Eye (tissue), 1 donor: ENCODE measurements around the gene DIS3L2.
A peak's percentile ranks its signal among the peaks of the same experiment; 100 is the strongest.
"Not testable (repeated sequence)": the region's sequence is repeated elsewhere in the genome, so short reads cannot be mapped to it uniquely, and the experiment has no call there.

ENCODE experiments used
- DNase-seq: peaks from one replicate; pipeline ENCODE4 v3.0.0-alpha.2; 2015

Gene DIS3L2

DNA sequence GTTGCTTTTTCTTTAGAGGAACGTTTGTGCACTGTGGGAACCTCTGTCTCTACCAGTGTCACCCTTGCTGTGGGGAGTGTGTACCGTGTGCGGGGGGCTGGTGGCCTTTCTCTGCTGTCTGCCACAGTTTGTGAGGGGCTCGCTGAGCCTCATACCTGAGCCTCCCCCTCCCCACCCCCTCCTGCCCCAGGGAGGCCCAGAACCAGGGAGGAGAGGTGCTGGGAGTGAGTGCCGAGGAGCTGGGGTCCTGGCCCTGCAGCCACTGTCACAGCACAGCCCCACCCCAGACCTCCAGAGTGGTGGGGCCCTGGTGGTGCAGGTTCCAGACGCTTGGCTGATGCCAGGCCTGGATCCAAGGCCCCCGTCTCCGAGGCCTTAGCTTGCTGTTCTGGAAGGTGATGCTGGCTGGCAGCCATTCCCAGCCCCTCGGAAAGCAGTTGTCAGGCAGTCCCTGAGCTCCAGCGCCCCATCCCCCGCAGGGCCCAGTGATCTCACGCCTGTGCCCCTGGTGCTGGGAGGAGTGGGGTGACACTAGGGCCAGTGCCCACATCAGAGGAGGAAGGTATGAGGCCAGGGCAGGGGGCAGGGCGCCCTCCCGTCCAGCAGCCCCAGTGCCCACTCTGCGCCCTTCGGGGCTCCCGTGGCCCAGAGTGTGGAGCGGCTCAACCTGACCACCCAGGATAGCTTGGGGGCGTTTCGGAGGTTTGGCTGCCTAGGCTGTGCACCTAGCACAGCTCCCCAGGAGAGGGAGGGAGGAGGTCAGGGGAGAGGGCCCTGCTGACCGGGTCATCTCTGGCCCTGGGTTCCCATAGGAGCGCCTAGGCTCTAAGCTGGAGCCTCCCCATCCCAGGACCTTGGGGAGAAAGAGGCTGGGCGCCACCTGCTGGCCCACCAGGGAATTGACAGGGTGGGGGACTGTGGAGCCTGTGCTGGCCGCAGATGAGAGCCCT, 364.1 kb downstream of the DIS3L2 start:
- peak; percentile 77 for DNase-seq

DNA sequence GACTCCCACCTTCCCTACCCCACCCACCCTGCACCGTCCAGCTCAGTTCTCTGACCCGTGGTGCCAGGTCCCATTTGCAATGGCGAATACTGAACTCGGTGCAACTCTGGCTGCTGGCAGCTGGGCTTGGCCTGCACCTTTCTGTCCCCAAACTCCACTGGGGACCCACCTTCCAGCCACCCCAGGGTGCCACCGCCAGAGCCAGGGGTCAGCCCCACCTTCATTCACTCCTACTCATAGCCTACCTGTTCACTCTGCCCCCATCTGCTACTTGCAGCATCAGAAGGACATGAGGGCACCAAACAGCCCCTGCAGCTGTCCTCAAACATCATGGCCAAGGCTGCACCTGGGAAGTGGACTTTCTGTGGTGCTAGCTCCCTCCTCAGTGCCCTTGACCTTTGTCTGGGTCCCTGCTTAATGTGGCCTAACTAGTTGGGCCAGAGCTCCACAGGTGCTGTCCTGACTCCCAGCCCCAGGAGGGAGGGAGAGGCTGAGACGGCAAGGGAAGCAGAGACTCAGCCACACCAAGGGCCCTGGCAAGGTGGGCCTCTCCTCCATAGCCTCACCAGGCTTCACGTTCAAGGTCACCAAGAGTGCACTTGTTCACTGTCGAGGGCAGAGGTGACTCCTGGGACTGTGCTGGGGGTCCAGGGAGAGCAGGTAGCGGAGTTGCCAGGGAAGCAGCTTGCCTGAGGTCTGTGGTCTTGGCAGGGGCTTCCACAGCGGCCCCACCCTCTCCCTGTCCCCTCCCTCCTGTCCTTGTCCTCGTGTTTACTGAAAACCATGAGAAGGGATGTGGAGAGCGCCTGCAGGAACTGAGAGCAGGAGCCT, 365.0 kb downstream of the DIS3L2 start:
- not testable (repeated sequence) for DNase-seq

DNA sequence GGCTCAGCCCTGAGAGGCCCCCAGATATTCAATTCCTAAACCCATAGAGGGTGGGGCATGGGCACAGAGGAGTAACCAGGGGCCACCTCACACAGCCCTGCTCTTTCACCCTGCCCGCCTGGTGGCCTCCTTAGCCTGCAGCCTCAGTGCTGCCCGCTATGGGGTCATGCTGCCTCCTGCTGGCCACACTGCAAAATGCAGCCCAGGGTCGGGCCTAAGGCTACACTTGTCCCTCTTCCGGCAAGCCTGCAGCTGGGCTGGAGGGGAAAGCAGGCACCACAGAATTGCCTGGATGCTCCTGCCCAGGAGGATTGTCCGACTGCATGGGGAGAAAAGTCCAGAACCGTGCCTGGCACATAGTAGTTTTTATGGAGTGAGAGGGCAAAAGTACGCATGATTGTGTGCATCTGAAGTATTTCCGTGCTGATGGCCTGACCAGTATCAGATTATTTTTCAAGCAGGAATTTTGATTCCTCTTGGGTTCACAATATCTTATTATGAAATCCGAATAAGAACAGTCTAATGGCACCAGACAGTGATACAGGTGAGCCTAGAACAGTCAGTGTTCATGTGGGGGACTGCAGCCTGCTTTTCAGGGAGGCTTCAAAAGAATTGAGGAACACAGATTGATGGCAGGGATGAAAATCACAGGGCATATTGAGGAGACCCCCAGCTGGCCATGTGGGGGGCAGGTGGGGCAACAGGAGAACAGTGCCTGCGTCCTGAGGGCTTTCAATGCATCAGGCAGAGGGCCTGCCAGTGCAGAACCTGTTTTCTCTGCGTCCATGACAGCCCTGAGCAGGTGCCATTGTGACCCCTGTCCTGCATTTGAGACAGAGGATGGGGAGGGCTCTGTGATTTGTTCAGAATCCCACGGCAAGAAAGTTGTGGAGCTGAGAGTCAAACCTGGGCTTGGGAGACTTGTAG, 365.9 kb downstream of the DIS3L2 start:
- DNase-seq: peak; percentile 87

DNA sequence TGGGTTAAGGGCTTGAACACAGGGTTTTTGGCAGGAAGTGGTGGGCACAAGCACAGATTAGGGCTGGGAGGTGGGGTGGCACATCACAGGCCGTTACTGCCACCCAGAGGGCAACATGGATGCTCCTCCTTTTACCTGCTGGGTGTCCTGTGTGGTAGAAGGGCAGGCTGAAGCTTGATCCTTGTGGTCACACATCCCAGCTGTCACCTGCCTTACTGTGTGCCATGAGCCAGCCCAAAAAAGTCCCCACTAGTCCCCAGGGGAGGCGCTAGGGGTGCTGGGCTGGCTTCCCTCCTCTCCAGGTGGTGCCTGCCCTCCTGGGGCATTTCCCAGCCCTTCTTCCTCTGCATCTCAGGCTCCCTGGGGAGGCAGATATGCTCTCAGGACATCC, 366.5 kb downstream of the DIS3L2 start:
- DNase-seq: no peak

DNA sequence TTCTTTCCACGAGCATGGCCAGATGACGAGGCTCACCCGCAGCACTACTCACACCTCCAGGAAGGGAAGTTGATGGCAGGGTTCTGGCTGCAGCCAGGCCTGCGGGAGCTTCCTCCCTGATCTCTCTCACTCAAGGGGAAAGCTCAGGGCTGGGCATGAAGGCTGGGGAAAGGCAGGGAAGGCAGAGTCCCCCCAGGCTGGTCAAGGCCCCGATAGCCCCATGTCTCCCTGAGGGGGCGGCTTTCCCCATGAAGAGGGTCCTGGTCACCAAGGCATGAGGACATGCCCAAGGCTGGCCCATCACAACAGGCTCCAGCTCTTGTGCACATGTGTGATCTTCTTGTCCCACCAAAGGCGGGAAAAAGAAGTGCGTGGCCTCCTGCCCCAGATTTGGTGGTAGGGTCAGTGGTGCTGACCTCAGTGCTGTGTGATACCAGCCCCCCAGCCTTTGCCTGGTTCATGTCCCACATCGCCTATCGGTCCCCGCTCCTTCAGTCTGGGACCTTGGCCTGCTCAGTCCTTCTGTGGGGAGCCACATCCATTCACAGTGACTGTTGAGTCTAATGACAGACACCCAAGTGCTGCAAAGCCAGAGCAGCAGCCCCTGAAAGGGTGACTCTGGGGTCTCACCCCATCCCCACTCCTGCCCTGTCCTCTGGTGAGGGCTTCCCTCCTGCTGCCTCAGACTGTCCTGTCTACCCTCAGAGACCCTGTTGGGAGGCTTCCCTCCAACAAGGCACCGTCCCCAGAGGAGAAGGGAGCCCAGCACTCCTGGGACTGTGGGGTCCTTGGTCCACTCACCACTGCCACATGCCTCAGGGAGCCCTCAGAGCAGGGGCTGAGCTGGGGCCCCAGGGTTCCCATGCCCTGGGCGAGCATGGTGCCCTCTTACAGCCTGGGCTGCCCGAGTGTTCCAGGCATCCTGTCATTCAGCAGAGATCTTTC, 367.3 kb downstream of the DIS3L2 start:
- no peak for DNase-seq

DNA sequence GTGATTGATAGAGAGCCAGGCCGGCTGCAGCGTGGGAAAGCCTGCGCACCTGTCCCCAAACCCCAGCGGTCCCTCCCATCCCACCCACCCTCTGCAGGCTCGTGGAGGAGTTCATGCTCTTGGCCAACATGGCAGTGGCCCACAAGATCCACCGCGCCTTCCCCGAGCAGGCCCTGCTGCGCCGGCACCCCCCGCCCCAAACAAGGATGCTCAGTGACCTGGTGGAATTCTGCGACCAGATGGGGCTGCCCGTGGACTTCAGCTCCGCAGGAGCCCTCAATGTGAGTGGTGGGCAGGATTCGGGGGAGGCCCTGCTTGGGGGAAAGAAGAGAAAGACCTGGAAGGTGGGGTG, 368.2 kb downstream of the DIS3L2 start:
- no peak for DNase-seq

DNA sequence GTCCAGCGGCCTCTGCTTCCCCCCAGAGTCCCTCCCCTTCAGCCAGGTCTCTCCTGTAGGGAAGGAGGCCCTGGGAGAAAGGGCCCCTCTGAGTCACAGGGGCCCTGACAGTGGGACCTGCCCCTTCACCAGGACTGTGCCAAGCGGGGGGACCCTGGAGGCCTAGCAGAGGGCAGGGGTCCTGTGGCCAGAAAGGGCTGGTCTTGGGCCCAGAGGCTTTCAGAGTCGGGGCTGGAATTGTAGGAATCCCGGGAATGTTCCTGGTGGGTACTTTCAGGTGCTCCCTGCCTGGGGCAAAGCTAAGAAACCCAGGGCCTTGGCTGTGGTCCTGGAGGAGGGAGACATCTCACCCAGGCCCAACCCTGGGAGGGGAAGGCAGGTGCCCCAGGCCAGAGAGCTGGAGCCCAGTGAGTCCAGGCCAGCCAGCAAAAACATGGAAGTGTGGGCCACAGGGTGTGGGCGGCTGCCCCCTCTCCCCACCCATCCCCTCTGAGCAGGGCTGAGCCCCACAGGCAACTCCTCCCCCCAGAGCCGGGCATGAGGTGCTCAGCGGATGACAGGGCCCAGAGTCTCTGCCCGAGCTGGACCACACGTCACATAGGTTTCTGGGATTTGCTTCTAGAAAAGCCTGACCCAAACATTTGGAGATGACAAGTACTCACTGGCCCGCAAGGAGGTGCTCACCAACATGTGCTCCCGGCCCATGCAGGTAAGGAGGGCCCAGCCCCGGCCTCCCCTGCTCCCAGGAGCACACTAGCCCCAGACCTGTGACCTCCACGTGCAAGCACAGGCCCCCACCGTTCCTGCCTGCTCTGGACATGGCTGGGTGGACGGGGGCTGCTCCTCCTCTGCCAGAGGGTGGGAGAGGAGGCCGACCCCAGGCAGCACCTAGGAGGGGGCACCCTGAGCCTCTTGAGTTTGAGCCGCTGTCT, 368.8 kb downstream of the DIS3L2 start:
- DNase-seq: no peak

DNA sequence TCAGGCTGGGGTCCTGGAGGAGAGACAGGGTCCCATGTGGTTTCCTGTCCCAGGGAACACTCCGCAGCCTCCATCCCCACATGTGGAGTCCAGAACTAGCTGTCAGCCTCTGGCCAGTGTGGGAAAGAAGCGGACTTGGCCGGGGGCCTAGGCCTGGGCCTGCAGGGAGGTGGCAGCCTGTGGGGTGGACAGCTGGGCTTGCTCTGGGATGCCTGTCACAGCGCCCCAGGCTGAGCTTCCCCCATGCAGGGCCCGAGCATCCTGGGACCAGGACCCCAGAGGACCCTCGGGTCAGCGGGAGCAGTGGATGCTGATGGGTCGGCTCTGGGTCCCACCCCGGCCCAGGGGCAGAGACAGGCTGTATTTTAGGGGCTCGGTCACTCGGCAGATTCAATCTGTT, 369.5 kb downstream of the DIS3L2 start:
- not testable (repeated sequence) for DNase-seq

DNA sequence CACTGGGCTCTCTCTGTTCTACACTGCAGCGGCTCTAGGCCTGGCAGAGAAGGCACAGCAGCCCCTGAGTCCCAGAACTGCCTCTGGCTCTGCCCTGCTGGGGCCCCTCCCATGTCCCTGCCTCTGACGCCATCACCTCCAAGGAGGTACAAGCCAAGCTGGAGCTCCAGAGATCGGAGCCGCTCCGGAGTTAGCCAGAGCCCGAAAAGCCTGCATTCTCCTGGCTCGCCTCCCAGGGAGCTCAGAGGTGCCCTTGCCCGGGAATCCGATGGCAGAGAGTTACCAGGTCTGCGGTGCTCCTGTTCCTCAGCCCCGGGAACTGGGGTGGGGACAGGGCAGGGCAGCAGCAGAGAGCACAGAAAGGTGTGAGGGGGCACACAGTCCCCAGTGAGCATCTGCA, 370.1 kb downstream of the DIS3L2 start:
- DNase-seq: not testable (repeated sequence)

DNA sequence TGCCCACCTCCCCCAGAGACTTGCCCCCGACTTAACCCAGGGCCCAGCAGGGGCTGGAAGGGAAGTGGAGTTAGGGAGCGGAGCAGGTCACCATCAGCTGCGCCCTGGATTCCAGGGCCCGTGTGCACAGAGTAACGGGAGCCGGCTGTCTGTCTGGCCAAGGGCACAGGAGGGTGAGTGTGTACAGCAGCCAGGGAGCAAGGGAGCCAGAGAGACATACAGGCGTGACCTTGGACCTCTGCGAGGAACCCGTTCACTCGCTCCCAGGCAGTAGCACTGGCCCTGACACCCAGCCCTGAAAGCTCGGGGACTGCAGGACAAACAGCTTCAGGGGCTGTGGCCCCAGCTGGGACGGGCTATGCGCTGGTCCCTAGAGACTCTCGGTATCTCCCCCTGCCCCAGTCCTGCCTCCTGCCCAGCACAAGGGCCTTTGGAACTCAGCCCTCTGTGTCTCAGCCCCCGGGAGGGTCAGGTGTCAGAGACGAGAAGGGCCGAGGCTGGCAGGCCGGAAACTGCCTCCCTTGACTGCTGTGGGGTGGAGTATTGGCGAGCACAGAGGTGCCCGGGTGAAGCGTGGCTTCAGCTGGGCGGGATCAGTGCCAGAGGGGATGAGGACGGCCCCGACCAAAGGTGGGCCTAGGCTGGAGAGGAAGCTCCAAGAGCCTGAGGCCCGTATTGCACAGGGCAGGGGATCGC, 370.9 kb downstream of the DIS3L2 start:
- DNase-seq: not testable (repeated sequence)

DNA sequence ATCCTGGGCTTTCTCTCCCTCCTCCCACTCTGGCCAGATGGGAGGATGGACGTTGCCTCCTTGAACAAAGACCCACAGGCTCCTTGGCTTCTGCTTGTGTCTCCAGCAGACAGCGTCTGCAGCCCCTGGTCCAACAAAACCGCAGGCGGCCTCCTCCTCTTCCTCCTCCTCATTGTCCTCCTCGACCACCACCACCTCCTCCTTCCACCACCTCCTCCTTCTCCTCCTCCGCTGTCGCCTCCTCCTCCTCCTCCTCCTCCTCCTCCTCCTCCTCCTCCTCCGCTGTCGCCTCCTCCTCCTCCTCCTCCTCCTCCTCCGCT, 371.4 kb downstream of the DIS3L2 start:
- DNase-seq: no peak

DNA sequence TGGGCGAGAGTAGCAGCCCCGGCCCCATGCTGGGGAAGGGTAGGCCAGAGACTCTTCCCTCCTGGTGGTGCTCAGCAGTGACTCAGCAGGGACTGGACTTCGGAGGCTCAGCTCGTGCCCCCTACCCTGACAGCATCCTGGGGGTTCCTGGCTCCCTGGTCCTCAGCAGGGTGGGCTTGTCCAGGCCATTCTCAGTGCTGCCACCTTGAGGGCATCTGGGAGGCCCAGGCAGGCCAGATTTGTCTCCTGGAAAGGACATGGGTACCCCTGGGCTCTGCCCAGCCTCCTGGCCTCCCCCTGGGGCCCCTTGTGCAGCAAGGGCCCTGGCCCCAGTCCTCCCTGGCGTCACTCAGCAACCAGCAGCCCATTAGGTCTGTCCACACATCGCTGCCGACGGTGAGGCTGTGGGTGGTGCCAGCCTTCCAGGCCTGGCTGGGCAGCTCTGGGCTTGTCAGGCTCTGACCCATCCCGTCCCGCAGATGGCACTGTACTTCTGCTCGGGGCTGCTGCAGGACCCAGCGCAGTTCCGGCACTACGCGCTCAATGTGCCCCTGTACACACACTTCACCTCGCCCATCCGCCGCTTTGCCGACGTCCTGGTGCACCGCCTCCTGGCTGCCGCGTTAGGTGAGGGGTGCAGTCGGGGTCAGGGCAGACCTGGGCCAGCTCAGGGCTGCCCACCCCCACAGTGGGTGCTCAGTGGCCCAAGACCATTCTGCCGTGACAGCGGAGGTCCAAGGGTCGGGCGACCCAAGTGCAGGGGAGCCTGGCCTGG, 372.0 kb downstream of the DIS3L2 start:
- DNase-seq: peak; percentile 48

DNA sequence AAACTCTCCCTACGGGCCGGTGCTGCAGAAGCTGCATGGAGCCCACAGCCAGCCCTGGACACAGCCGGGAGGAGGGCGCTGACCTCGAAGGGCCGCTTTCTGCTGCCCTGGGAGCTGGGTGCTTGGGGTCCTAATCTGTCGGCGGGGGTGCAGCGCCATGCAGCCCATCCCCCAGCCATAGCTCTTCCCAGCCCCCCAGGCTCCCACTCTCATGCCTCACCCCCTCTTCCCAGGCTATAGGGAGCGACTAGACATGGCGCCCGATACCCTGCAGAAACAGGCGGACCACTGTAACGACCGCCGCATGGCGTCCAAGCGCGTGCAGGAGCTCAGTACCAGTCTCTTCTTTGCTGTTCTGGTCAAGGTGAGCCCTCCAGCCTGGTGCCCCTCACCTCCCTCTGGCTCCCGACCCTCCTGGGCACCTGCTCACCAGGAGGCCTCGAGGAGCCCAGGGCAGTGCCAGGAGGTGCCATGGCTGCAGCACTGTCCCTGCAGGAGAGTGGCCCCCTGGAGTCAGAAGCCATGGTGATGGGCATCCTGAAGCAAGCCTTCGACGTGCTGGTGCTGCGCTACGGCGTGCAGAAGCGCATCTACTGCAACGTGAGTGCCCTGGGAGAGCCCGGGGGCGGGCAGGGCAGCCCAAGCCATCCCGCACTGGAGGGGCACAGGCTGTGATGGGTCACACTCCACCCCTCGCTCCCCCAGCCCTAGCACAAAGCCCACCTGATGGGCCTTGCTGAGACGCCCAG, 372.8 kb downstream of the DIS3L2 start:
- not testable (repeated sequence) for DNase-seq

DNA sequence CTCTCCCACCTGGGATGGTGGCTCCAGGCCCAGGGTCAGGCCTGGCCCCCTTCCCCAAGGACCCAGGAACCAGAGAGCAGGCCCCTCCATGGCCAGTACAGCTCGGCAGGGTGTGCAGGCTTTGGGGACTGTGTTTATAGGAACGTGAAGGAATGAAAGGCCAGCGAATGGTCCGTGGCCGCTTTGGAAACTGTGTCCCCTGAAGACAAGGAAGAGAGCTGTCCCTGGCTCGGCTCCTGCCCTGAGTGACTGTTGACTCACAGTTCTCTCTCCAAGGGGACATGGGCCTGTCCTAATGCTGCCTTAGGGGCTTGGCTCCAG, 373.3 kb downstream of the DIS3L2 start:
- not testable (repeated sequence) for DNase-seq

DNA sequence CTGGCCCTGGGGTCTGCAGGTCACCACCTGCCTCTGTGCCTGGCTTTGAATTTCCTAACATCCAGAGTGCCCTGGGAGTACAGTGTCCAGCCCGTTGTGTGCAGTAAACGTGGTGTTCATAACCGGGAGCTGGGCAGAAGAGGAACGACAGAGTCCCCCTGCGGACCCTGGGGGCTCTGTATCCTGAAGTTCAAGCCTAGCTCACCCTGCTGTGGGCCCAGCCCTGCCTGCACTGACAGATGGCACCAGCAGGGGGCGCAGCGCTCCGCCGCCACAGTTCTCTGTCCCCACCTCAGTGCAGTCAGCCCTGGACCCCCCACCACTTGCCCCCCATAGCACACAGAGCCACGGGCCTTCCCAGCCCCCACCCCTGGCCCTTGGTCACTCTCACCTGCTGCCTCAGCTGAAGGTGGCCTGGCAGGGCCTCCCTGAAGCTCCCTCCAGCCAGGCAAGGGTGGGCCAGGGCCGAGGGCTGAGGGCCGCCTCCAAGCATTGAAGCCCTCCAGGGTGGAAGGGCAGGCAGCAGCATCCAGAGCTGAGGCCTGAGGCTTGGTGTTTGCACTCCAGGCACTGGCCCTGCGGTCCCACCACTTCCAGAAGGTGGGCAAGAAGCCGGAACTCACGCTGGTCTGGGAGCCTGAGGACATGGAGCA, 373.8 kb downstream of the DIS3L2 start:
- not testable (repeated sequence) for DNase-seq

DNA sequence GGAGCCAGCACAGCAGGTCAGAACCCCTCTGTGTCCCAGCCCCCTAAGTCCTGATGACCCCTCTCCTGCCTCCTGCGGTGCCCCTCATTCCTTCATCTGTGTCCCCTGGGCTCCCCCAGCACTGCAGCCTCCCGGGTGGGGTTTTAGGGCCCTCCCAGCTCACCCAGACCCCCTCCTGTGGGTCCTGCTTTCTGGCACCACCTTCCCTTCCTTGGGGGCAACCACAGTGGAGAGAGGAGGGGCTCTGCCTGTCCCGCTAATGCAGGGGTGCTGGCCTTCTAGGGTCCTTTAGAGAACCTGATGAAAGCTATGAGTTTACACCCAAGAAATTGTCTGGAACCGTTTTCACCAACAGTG, 374.3 kb downstream of the DIS3L2 start:
- no peak for DNase-seq

DNA sequence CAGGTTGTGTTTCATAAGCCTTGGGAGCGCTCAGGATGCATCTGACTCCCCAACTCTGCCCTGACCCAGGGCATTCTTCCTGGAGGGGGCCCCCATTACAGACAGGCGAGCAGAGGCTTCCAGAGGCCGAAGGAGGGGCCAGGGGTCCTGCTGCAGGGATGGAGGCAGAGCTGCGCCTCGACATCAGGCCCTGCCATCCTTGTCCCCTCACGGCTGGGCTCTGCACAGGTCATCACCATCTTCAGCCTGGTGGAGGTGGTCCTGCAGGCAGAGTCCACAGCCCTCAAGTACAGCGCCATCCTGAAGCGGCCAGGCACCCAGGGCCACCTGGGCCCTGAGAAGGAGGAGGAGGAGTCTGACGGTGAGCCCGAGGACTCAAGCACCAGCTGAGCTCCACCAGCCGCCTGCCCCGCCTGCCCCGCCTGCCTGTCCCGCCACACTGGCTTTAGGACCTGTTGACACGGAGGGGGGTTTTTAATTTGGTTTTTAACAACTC, 374.8 kb downstream of the DIS3L2 start:
- DNase-seq: no peak
